SIG-M5 (cell line): ENCODE data around the gene MYBPC2.

Experiments used
- DNase-seq: peaks from one replicate; lab custom pipeline; 2025; lab: John Stamatoyannopoulos, UW

Gene MYBPC2

GRCh38 chr19:50410109-50410508 is 22.6 kb upstream of the MYBPC2 start:
- no peak for DNase-seq

- no peak for DNase-seq
Observed at GRCh38 chr19:50412419-50412818, 20.3 kb upstream of the MYBPC2 start.

GRCh38 chr19:50413096-50413495 is 19.6 kb upstream of the MYBPC2 start:
- DNase-seq: no peak

GRCh38 chr19:50413531-50413930 is 19.2 kb upstream of the MYBPC2 start:
- DNase-seq: no peak

GRCh38 chr19:50414864-50415660 is 17.6 kb upstream of the MYBPC2 start:
- no peak for DNase-seq

- no peak for DNase-seq
Observed at GRCh38 chr19:50415661-50416033, 17.0 kb upstream of the MYBPC2 start.

- no peak for DNase-seq
Observed at GRCh38 chr19:50416034-50416977, 16.4 kb upstream of the MYBPC2 start.

GRCh38 chr19:50417111-50418081 is 15.3 kb upstream of the MYBPC2 start:
- DNase-seq: no peak

GRCh38 chr19:50418176-50419021 is 14.3 kb upstream of the MYBPC2 start, which contains the start of gene SPIB:
SPIB (plus strand) TSS chr19:50418938; CDS start chr19:50418963, 25 bp downstream.
- no peak for DNase-seq

GRCh38 chr19:50419022-50419579 is 13.6 kb upstream of the MYBPC2 start:
- no peak for DNase-seq

- DNase-seq: no peak
Observed at GRCh38 chr19:50419580-50420035, 13.1 kb upstream of the MYBPC2 start.

- no peak for DNase-seq
Observed at GRCh38 chr19:50420127-50420526, 12.6 kb upstream of the MYBPC2 start.

GRCh38 chr19:50420808-50421207 is 11.9 kb upstream of the MYBPC2 start:
- no peak for DNase-seq

GRCh38 chr19:50422397-50423278 is 10.1 kb upstream of the MYBPC2 start:
- no peak for DNase-seq

- no peak for DNase-seq
Observed at GRCh38 chr19:50423279-50424113, 9.2 kb upstream of the MYBPC2 start.

- DNase-seq: no peak
Observed at GRCh38 chr19:50425581-50425980, 7.1 kb upstream of the MYBPC2 start.

GRCh38 chr19:50427318-50427925 is 5.3 kb upstream of the MYBPC2 start:
- no peak for DNase-seq

- DNase-seq: peak; percentile 47
Observed at GRCh38 chr19:50427997-50428425, 4.7 kb upstream of the MYBPC2 start.
